Body of pancreas (tissue), 4 donors: ENCODE data around the gene STARD9. TPM values are rescaled to one million over a fixed set of nuclear protein-coding genes. Genes with fewer than 3 reads are reported as not detected.

Experiments
- ATAC-seq: fragments of 150-250 bp; one replicate; pipeline ENCODE4 v1.9.1; 2016
- DNase-seq, 4 donors: peaks; one replicate each; pipeline ENCODE4 v3.0.0-alpha.2; 2019
- H3K27ac ChIP-seq, 4 donors: fragments of 200-600 bp; sonication (generic); 1 replicate in 3 of 4; 2 replicates in 1 of 4; pipeline versions ENCODE4 v1.5.1 to v1.6.1; 2016 to 2019; ENCODE audit warnings: mild to moderate bottlenecking in 1 of 4, mixed read lengths in 1 of 4, moderate library complexity in 1 of 4
- H3K27me3 ChIP-seq, 2 donors: fragments of 200-600 bp; sonication (generic); one replicate each; pipeline ENCODE4 v1.6.0; 2016; ENCODE audit warnings: mild to moderate bottlenecking in 1 of 2
- H3K36me3 ChIP-seq, 2 donors: fragments of 200-600 bp; sonication (generic); replicated peaks in 1 of 2; 2 replicates each; pipeline ENCODE4 v1.5.1; 2016; ENCODE audit warnings: low read depth in 2 of 2; ENCODE audit not compliant: insufficient read depth in 1 of 2
- H3K4me1 ChIP-seq: fragments of 200-600 bp; sonication (generic); one replicate; pipeline ENCODE4 v1.6.0; 2016
- H3K4me3 ChIP-seq, 2 donors: fragments of 200-600 bp; sonication (generic); 1 replicate in 1 of 2; 2 replicates in 1 of 2; pipeline ENCODE4 v1.5.1; 2016 to 2019
- H3K9me3 ChIP-seq, 3 donors: fragments of 200-600 bp; sonication (generic); 1 replicate in 2 of 3; 2 replicates in 1 of 3; pipeline ENCODE4 v1.5.1; 2016
- CTCF ChIP-seq, 7 experiments: fragments of 450-650 bp in 4 of 7; fragments of 200-600 bp in 3 of 7; sonication (generic) in 3 of 7; IDR thresholded peaks; one replicate each; pipeline ENCODE4 v1.5.1; 2016 to 2019; ENCODE audit warnings: antibody characterized with exemption in 7 of 7
- POLR2A ChIP-seq, 3 donors: fragments of 450-650 bp; IDR thresholded peaks; one replicate each; pipeline ENCODE4 v1.6.1; 2016; ENCODE audit warnings: antibody characterized with exemption in 3 of 3, mild to moderate bottlenecking in 2 of 3
- WGBS, 2 donors: methylation state at CpG; one replicate each; pipeline ENCODE4 v1.1.5; 2017; 5-methylcytosine and 5-hydroxymethylcytosine counted together
- intact Hi-C: fragments of 100-400 bp; cut with DNase I; formaldehyde crosslinking; loops from one replicate; pipeline ENCODE4 v1.15.1; 2023
- total RNA-seq, 2 donors: library from RNA; depleted of rRNA; stranded (reverse); fragments of >200 nt; gene quantifications; one replicate each; pipeline ENCODE4 v1.1.0, GENCODE V29; 2016

Gene STARD9
- total RNA-seq, 2 donors from 2014 or later, result 1.3 to 4.7 TPM

- 70 to 78% methylated on average over 4 of the region's 4 CpGs for WGBS, 2 donors
- H3K4me3 ChIP-seq, result no peak overlapping the region
- no peaks in the 10 kb centered on the region for H3K9me3 ChIP-seq
- no peaks in the 10 kb centered on the region for H3K4me1 ChIP-seq
- no peak for TF ChIP-seq CTCF (IDR thresholded peaks at IDR 0.05)
- no peak for TF ChIP-seq POLR2A (IDR thresholded peaks at IDR 0.05)
- intact Hi-C loops, result no loop called here
- DNase-seq, result no peak
- no peaks in the 10 kb centered on the region for H3K27me3 ChIP-seq
- H3K27ac ChIP-seq, result no peak overlapping the region
- no peaks in the 10 kb centered on the region for H3K36me3 ChIP-seq
- ATAC-seq, result no peak
These were observed 117.6 kb downstream of the STARD9 start for GRCh38 chr15:42692997-42693396.

GRCh38 chr15:42693496-42693895, 118.1 kb downstream of the STARD9 start:
- TF ChIP-seq CTCF (IDR thresholded peaks at IDR 0.05) (no peak), POLR2A (IDR thresholded peaks at IDR 0.05) (no peak)
- Histone ChIP-seq H3K27ac (no peak overlapping the region), H3K4me3 (no peak overlapping the region), H3K36me3 (no peaks in the 10 kb centered on the region), H3K4me1 (no peaks in the 10 kb centered on the region), H3K27me3 (no peaks in the 10 kb centered on the region), H3K9me3 (no peaks in the 10 kb centered on the region)
- intact Hi-C loops, result no loop called here
- WGBS, 2 donors, result 87% methylated on average over 6 of the region's 6 CpGs; no CpG with 5 or more reads in 1 of the 2 donors
- ATAC-seq, result no peak
- no peak for DNase-seq

GRCh38 chr15:42693942-42694341, 118.5 kb downstream of the STARD9 start:
- Histone ChIP-seq H3K4me3 (no peak overlapping the region), H3K36me3 (no peaks in the 10 kb centered on the region), H3K27me3 (no peaks in the 10 kb centered on the region), H3K27ac (no peak overlapping the region), H3K4me1 (no peaks in the 10 kb centered on the region), H3K9me3 (no peaks in the 10 kb centered on the region)
- ATAC-seq, result no peak
- TF ChIP-seq CTCF (IDR thresholded peaks at IDR 0.05), result no peak
- TF ChIP-seq POLR2A (IDR thresholded peaks at IDR 0.05), result no peak
- intact Hi-C loops, result no loop called here
- no peak for DNase-seq
- WGBS, 2 donors, result 92% methylated on average over 6 of the region's 6 CpGs; no CpG with 5 or more reads in 1 of the 2 donors

- 85 to 95% methylated on average over 10 of the region's 10 CpGs for WGBS, 2 donors
- DNase-seq (no peak), ATAC-seq (no peak)
- Histone ChIP-seq H3K4me1 (no peaks in the 10 kb centered on the region), H3K9me3 (no peaks in the 10 kb centered on the region), H3K27me3 (no peaks in the 10 kb centered on the region), H3K27ac (no peak overlapping the region), H3K4me3 (no peak overlapping the region), H3K36me3 (no peaks in the 10 kb centered on the region)
- intact Hi-C loops, result no loop called here
- TF ChIP-seq POLR2A (IDR thresholded peaks at IDR 0.05) (no peak), CTCF (IDR thresholded peaks at IDR 0.05) (no peak)
These were observed 119.0 kb downstream of the STARD9 start for GRCh38 chr15:42694398-42694797.

- 75 to 79% methylated on average over 6 of the region's 6 CpGs for WGBS, 2 donors
- intact Hi-C loops, result no loop called here
- Histone ChIP-seq H3K27me3 (no peaks in the 10 kb centered on the region), H3K27ac (no peak overlapping the region), H3K4me1 (no peaks in the 10 kb centered on the region), H3K9me3 (no peaks in the 10 kb centered on the region), H3K4me3 (no peak overlapping the region), H3K36me3 (no peaks in the 10 kb centered on the region)
- no peak for ATAC-seq
- no peak for DNase-seq
- TF ChIP-seq CTCF (IDR thresholded peaks at IDR 0.05), result no peak
- TF ChIP-seq POLR2A (IDR thresholded peaks at IDR 0.05), result no peak
These were observed 120.2 kb downstream of the STARD9 start for GRCh38 chr15:42695527-42696071.
